Measurements from ENCODE around the gene LPCAT1.

- TF ChIP-seq CTCF (IDR thresholded peaks at IDR 0.05; ENCODE audit: poor library complexity) (no peak), EZH2 (IDR thresholded peaks at IDR 0.05; ENCODE audit: borderline replicate concordance) (no peak)
Observed at GRCh38 chr5:1468629-1469527, 54.9 kb downstream of the LPCAT1 start.
